Cortex of kidney (tissue), 1 donor: Measurements from ENCODE around the gene CCL1.

Source experiments
- DNase-seq: peaks from one replicate; lab custom pipeline; 2025; lab: John Stamatoyannopoulos, UW

The CCL1 gene, protein sequence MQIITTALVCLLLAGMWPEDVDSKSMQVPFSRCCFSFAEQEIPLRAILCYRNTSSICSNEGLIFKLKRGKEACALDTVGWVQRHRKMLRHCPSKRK

DNA sequence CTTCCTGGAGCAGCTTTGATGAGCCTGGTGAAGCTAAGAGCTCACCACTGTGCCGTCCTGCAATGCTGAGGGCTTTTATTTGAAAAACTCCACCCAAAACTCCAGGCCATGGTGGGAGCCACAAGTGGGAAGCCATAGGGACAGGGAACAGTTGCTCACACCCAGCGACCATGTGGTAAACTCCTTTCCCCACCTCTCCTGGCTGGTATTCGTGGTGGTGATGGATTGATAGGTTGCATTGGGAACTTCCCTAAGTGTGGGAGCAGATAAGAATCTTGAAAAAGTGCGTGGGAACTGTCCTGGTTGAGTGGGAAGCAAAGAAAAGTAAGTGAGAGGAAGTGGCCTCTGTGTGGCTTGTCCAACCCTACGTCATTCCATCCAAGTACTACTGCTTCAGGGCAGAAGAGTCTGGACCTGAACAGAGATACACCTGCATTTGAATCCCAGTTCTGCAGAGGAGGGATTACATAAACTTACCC, at the start of gene CCL1:
TSS of gene CCL1 (minus strand) at position 51 of the 479 bp plus-strand sequence. CDS start 72 bp downstream, outside the sequence.
- no peak for DNase-seq

DNA sequence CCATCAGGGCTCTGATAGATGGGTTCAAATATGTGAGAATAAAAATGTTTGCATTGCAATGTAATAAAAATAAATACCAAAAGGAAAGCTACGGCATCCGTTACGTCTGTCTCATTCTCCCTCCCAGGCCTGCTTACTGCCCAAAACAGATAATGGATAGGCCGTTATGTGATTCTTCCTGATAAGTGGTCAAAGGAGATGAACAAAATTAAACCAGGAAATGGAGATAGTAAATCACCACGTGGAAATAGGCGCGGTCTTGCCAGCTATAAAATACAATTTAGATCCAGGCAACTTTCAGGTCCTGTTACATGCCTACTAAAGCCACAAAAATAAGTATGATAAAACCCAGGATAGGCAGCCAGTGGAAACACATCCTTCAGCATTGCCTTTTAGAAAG, 49.5 kb upstream of the CCL1 start:
- no peak for DNase-seq

DNA sequence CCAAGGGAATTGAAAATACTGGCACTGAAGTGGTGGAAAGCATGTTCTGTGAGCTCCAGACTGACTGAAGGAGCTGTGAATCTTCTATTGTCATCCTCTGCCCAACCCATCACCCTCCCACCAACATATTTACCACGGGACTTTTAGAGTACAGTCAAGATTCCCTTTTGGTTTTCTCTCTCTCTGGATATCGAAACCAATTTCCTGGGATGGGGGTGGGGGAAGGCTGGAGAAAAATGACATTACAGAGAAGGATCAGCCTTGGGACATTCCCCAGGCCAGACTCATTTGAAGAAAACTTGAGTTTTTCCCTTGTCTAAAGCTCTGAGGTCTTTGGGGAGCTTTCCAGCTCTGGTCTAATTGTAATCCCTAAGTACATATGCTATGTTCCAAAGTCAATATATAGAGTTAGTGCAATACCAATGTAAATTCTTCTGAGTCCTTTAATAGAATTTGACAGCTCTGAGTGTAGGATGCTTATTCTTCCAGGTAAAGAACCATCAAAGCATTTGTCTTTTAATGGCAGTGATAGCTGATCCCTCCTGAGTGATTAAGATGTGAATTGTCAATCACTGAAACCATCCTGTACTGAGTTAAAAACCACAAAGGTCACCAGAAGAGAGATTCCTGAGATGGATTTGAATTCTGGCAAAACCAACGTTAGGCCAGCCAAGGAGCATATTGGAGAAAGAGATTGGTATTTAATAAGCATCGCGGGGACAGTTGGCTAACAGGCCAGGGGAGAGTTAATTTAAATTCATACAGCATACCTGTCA, 48.8 kb upstream of the CCL1 start:
- no peak for DNase-seq

DNA sequence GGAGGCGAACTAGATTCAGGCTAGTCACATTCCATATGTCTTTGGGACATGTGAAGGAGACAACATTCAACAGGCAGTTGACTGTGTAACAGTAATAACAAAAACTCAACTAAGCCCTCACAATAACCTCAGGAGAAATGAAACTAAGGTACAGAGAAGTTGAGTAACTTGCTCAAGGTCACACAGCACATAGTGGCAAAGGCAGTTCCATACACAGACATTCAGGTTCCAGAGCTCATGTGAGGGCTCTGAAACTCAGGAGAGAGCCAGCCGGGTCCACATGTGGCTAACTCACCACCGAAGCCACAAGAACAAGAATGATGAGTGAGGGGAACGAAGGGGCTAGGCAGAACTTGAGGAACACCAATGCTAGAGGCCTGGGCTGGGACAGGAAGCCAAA, 46.3 kb upstream of the CCL1 start:
- no peak for DNase-seq

DNA sequence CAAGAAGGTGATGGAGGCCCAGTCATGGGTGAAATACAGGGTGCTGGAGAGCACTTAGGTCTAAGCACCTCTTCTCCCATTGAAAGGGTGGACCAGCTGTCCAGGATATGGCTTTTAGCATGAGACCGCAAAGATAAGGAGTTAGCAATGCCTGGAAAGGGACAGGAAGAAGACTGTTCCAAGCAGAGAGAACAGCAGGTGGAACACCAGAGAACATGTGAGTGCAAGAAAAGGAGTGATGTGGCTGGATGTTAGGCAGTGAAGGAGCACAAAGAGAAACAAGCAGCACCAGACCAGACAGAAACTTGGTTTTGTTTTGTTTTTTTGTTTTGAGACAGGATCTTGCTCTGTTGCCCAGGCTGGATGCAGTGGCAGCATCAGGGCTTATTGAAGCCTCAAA, 45.4 kb upstream of the CCL1 start:
- no peak for DNase-seq

DNA sequence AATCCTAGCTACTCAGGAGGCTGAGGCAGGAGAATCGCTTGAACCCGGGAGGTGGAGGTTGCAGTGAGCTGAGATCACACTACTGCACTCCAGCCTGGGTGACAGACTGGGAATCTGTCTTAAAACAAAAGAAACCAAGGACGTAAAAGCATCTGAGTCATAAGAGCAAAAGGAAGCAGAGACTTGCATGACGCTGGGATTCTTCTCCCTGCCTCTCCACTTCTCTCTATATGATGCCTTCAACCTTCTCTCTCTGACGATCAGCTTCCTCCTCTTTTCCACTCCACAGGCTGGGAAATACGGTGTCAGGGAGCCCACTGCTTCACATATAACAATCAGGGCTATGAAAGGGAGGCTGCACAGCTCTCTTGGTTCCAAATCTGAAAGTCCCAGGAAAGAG, 43.2 kb upstream of the CCL1 start:
- DNase-seq, result no peak

DNA sequence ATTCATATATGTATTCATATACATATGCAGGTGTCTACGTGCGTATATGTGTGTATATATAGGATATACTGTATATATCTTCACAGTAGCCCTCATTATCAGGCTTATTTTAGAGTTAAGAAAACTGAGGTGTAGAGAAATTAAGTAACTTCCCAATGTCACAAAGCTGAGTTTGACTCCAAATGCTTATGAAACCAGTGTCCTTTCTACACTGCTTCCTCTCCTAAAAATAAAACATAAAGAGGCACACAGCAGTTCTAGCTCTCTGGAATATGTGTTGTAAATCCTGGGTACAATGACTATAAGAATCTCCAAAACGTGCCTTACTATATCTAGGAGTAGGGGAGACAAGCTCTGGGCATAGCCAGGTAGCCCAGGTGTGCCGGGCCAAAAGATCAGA, 40.0 kb upstream of the CCL1 start:
- no peak for DNase-seq

DNA sequence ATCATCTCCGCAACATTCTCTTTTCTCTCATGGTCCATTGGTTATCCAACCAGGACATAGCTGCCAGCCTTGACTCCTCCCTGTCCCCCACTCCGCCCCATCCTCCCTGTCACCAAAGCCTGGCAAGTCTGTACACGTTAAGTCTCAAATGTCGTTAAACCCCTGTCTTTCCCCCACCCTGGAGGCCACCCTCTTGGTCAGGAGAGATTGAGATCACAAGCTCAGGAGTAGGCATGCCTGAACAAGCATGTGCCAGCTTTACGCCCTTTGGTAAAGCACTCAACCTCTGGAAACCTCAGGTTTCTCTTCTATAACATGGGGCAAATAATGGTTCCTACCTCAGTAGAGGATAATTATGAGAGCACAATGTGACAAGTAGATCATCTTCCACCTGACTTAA, 38.1 kb upstream of the CCL1 start:
- DNase-seq, result no peak

DNA sequence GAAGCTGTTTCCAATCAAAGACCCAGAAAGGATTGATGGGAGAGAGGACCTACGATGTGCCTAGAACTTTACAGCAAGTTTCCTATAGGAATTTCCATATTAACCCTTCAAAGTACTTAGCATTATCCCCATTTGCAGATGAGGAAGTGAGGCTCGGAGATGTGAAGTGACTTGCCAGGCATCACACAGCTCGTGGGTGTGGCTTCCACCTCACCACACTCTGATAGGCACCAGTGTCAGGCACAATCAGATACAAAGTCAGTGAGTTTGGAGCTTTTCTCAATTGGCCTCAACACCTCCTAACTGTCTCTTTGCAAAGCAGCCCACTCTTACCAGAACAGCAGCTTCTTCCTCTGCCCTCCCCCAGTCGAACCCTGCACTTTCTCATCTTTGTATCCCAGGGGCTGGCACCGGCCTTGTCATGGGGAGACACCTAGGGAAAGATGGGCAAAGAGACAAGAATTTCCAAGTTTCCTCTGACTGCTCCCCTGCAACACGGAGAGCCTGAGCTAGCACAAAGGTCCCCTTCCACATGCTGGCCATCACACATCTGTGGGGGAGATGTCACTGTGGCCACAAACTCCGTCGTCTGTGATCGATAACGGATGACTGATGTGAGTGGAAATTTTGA, 37.4 kb upstream of the CCL1 start:
- DNase-seq, result no peak

DNA sequence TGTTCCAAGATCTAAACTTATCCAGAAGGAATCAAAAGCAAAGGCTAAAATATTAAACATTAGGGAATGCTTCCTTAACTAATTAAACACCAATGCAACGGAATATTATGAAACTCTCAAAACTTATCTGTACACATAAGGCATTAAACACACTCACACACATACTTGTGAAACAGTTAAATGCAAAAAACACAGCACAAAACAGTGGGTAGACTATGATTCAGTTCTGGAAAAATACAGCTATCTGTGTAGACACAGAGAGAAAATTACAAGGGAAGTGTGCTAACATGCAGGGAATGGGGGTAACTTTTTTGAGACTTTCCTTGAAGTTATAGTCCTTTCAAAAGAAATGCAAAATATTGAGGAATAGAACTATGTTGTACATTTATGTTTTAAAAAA, 36.7 kb upstream of the CCL1 start:
- DNase-seq, result no peak

DNA sequence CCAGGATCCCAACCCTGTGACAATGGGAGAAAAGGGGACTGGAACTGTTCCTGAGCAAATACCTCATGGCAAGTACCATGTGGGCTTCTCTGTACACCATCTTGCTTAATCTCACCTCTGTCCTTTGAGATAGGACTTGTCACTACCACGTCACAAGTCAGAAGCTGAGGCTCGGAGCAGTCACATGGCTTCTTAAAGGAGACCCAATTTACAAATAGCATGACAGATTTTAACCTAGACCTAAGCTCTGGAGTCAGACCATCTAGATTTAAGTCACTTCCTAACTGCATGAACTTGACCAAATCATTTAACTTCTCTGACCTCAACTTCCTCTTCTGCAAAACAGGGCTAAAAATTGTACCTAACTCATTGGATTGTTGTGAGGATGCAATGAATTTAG, 36.0 kb upstream of the CCL1 start:
- DNase-seq, result no peak

DNA sequence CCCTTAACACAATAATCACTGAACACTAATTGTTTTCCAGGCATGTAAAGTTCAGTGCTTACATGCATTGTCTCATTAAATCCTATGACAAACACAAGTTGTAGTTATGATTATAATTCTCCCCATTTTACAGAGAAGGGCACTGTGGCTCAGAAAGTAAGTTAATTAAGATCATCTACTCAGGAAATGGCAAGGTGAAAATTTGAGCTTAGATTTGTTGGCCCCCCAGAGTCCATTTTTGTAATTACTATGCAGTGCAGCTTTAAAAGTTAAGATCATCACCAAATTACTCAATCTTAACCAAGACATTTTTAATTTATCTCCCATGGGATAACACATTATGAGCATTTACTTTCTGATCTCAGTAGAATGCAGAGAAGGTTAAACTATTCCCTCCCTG, 34.2 kb upstream of the CCL1 start:
- no peak for DNase-seq

DNA sequence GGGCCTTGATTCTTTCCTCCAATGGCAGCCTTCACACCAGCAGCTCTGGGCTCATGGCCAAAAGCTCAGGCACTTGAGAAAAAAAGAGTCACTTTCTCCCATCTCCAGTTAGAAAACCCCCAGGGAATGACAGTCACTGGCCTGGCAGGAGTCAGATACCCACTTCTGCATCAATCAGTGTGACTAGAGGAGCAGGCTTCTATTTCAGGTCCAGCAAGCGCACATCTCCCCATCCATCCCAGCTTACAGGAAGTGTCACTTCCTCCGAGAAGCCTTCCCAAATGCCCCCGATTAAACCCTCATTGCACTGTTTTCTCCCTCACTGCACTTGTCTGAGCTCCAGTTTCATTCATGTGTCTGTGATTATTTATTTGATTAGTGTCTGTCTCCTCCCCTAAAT, 30.4 kb upstream of the CCL1 start:
- no peak for DNase-seq

DNA sequence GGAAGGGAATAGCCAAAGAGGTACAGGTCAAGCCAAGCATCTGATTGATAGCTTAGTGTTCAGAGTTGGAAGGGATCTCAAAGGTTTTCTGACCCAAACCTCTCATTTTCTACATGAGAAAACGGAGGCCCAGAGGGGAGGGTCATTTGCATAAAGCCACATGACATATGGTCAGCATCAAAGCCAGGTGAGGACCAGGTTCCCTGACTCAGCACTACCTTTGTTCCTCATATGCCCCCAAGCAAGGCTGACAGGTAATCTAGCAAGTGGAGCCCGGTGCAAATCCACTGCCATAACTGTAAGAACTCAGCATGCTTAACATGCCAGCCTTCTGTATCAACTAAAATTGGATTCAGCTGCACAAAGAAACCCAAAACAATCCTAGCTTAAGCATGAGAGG, 28.2 kb upstream of the CCL1 start:
- no peak for DNase-seq

DNA sequence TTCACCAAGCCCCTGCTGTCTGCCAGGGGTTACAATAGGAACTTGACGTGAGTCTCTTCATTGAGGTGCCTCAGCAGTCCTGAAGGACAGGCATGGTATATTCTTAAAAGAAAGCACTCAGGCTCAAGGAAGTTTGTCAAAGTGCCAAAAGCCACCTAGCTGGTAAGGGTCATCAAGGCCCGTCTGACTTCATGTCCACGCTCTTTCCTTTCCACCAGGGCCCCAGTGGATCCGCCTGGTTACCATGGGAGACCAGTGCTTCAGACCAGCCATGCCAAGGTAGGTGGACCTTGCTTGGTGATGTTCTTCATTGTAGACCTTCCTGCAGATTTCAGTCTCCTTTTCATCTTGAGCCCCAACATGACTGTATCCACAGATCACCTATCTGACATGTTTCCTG, 27.6 kb upstream of the CCL1 start:
- DNase-seq, result no peak

DNA sequence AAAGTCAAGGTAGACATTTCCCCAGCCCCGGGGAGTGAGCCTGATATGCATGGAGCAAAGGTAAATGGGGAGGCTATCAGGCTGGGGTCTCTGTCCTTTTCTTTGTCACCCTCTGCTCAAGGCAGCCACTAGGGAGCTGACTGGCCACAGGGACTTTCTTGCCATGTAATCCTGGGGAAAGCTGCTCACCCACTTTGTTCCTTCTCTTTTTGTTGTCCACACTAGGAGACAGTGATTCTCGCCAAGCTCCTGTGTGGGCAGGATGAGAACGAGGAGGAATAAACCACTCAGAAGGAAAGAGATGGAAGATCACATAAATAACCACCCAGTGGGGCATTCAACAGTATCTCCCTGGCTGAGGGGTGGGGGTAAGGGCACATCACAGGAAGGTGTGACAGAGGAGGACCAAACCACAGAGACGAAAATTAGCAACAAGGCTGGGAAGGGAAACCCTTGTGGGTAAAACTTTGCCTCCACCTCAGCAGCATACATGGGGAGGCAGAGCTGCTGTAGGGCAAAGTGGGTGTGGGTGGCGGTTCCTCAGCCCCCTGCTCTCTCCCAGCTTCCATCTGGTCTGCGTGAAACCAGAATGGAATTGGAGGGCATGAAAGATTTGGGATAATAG, 26.2 kb upstream of the CCL1 start:
- no peak for DNase-seq

DNA sequence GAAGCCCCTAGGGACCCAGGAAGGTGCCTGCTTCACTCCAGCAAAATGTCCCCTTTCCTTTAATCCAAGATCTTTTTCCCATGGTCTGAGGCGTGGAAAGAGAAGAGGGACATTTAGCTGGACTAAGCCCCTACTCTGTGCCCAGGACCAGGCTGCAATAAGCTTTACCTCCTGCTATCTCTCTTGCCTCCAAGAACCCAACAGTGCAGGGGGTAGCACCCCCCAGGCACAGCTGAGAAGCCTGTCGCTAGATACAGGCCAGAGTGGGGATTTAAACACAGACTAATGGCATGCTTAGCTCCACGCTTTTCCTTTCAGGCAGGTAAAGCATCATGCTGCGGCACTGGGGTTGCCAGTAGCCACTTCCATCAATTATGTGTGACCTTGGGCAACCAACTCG, 24.5 kb upstream of the CCL1 start:
- no peak for DNase-seq

DNA sequence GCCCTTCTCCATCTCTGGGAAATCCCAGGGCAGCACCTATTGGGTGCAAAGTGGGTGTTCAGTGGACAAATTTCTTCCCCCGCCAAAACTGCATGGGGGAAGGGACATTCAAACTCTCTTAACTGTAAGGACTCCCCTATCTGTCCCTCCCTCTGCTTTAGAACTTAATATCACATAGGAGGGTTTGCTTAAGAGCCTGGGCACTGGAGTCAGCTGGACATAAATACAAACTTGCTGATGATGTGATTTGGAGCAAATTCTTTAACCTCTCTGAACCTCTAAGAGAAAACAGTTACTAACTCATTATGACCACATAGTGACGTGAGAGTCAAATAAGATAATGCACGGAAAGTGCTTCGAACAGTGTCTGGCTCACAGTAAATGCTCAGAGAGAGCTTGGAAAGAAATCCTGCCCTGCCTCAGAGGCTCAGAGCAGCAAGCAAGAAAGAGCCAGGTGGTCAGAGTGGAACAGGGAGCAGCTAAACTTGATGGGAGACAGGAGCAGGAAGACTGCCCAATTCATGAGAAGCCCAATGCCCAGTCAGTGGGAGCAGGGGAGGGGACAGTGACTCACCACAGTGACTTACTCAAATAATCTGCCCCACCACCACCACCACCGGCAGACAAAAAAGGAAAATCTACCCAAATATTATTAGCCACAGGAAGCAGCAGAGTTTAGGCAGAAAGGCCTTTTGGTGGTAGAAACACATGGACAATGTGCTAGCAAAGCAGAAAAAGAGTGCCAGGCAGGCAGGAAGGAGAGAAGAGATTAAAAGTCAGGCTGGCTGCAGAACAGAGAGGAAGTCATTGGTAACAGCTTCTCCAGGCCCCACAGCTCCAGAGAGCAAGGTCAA, 23.9 kb upstream of the CCL1 start:
- no peak for DNase-seq

DNA sequence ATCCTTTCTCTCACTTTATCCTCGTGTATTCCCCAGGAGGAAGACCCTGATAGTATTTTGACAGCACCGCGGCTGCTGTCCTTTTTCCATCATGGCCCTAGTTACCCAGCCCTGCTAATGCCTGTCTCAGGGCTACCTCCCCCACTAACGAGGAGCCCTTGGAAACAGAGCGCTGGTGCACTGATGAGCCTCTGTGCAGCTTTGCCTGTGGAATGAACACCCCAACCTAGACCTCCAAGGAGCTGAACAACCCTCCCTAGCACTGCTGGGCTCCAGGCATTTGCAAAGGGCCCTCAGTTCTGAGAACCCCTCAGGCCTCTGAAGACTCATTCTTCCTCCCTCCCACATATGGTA, 23.3 kb upstream of the CCL1 start:
- no peak for DNase-seq

DNA sequence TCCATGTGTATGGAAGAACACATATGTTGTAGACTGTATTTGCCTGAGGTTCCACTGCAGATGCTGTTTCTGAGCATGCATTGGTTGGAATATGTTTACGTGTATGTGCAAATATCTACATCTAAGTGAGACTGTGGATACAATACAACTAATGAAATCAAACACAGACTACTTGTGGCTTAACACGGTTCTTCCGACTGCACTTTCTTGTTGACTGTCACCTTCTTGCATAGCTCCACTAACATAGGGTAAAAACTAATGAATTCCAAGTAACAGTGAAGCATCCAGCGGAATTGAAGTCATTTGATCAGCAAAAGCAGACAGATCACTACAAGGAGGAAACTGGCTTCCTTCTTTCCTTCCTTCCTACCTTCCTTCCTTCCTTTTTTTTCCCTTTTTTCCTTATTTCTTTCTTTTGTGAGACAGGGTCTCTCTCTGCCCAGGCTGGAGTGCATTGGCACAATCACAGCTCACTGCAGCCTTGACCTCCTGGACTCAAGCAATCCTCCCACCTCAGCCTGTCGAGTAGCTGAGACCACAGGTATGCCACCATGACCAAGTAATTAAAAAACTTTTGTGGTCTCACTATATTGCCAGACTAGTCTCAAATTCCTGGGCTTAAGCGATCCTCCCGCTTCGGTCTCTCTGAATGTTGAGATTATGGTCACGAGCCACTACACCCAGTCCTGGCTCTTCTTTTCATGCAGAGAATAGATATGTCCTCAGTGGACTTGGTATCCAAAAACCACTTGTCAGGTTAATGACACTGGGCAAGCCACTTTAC, 22.0 kb upstream of the CCL1 start:
- DNase-seq, result no peak

DNA sequence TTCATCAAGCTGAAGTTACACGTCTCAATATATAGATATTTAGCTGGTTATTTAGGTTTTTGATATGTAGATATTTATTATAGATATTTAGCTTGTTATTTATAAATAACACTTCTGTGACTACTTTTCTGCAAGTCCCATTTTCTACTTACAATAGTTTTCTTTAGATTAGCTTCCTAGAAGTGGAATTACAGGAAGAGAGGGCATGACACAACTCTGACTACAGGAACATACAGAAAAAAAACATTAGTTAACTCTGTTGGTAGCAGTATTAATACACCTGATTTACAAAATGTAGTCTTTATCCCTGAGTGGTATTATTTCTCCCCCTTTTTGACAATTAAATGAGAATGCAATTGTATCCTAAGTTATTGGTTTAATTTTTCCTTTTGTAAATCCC, 21.2 kb upstream of the CCL1 start:
- DNase-seq, result no peak
